Measurements from ENCODE around the gene NOL12. TPM values are rescaled to one million over a fixed set of nuclear protein-coding genes. Genes with fewer than 3 reads are reported as not detected.
A peak's percentile ranks its signal among the peaks of the same experiment; 100 is the strongest.

NOL12 gene
- total RNA-seq, 1 donor from 2014 or later = 11.5 TPM

DNA sequence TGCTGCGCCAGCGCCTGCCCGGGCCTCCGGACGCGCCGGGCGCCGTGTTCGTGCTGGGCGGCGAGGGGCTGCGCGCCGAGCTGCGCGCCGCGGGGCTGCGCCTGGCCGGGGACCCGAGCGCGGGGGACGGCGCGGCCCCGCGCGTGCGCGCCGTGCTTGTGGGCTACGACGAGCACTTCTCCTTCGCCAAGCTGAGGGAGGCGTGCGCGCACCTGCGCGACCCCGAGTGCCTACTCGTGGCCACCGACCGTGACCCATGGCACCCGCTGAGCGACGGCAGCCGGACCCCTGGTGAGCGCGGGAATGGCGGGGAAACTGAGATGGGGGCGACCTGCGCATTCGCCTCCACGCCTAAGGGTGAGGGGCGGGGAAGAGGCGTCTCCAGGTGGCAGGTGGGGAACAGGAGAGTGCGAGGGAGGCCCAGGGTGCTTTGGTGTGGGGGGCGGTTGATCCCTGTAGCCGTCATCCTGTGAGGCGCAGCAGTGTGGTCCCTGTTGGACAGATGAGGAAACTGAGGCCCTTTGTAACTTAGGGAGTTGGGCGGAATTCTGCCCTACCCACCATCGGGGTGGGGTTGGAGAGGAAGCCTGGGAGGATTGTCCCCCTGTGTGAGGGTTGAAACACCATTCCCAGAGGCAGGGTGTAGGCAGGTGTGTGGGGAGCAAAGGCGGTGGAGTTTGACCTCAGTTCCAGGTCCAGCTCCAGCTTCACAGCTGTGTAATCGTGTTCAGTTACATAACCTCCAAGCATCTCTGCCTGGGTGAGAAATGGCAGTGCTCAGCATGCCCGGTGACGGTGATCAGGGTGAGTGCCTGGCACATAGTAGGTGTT, 26.9 kb upstream of the NOL12 start:
- no peak for DNase-seq (ENCODE audit: low read depth)

DNA sequence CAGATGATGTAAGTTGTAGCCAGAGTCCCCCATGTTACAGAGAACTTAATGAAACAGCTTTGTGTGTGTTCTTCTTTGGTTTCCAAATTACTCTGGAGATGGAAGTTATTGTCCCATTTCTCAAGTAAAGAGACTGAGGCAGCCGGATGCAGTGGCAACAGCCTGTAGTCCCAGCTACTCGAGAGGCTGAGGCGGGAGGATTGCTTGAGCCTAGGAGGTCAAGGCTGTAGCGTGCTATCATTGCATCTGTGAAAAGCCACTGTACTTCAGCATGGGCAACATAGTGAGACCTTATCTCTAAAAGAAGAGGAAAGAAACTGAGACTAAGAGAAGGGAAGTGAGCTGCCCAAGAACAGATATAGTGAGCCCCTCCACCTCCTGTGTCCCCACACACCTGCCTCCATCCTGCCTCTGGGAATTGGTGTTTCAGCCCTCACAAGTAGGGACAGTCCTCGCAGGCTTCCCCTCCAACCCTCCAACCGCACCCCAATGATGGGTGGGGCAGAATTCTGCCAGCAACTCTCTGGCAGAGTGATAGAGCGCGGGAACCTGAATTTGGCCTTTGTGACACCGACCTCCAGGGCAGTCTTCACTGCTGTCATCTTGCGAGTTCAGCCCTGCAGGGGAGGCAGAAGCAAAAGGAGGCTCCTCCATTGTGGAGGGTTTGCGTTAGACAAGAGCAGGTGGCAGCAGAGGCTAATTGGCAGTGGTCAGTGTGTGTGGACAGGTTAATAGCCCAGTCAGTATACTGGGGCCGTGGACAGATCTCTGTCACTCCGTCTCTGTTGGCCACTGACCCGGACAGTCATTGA, 26.0 kb upstream of the NOL12 start:
- DNase-seq (ENCODE audit: low read depth) = no peak

DNA sequence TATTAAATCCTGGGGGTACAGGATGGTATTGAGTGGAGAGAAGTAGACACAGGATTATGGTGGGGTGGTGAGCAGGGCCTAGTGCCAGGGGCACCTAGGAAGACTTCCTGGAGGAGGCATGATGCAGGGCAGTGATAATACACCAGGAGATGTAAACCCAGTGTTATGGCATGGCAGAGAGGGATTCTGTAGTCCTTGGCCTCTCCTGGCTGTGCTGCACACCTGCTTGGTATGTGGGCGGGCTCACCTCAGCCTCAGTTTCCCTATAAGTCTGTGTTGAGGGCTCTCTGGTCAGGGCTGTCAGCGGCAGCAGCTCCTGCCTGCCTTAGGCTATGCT, 25.5 kb upstream of the NOL12 start:
- DNase-seq (ENCODE audit: low read depth) = no peak

DNA sequence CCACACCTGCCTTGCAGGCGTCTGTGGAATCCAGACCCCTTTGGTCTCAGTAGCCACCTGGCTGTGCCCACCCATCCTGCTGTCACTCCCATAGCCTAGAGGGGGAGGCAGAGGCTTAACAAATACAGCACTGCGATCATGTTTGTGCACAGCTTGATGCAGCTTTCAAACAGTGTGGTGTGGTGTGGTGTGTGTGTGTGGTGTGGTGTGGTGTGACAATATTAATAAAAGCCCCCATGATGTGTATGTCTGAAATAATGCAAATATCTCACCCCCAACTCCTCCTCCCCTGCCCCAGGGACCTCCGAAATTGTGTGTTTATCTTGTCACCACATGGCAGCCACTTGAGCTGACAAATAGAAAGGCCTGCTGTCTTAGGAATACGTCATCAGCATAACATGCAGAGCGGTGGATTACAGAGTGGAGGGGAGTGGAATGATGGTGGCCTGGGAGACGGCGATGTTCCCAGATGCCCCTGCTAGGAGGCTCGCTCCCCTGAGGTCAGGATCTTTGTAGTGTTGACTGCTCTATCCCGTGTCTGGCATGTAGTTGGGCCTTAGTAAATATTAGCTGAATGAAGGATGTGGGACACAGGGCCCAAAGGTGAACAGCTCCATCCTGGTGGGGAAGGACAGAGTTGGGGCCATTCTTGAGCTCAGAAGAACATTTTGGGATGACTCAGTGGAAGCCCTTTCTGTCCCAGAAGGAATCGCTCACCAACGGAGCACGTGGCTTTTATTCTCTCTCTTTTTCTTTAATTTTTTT, 24.8 kb upstream of the NOL12 start:
- DNase-seq (ENCODE audit: low read depth) = peak; percentile 83

DNA sequence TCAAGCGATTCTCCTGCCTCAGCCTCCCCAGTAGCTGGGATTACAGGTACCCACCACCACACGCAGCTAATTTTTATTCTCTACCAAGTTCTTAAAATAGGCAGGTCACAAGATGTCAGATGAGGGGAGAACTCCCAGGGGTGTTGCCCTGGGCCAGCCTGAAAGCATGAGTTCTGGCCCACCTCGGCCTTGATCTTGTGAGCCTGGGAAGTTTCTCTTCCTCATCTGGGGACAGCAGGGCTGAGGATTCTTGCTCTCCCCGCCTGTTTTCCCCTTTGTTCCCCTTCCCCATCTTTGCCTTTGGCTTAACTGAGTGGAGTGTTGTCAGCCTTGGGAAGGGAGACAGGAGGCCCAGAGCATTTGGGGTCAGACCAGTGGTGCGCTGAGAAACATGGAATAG, 24.1 kb upstream of the NOL12 start:
- DNase-seq (ENCODE audit: low read depth) = no peak

DNA sequence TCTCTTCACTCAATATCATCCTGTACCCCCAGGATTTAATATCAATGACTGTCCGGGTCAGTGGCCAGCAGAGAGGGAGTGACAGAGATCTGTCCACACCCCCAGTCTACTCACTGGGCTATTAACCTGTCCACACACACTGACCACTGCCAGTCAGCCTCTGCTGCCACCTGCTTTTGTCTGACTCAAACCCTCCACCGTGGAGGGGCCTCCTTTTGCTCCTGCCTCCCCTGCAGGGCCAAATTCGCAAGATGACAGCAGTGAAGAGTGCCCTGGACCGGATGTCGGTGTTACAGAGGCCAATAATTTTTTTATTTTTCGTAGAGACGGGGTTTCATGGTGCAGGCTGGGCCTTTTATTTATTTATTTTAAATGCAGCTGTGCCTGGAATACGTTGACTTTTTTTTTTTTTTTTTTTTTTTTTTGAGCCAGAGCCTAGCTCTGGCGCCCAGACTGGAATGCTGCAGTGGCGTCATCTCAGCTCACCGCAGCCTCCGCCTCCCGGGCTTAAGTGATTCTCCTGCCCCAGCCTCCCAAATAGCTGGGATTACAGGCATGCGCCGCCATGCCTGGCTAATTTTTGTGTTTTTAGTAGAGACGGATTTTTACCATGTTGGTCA, 22.5 kb upstream of the NOL12 start:
- peak; percentile 26 for DNase-seq (ENCODE audit: low read depth)

DNA sequence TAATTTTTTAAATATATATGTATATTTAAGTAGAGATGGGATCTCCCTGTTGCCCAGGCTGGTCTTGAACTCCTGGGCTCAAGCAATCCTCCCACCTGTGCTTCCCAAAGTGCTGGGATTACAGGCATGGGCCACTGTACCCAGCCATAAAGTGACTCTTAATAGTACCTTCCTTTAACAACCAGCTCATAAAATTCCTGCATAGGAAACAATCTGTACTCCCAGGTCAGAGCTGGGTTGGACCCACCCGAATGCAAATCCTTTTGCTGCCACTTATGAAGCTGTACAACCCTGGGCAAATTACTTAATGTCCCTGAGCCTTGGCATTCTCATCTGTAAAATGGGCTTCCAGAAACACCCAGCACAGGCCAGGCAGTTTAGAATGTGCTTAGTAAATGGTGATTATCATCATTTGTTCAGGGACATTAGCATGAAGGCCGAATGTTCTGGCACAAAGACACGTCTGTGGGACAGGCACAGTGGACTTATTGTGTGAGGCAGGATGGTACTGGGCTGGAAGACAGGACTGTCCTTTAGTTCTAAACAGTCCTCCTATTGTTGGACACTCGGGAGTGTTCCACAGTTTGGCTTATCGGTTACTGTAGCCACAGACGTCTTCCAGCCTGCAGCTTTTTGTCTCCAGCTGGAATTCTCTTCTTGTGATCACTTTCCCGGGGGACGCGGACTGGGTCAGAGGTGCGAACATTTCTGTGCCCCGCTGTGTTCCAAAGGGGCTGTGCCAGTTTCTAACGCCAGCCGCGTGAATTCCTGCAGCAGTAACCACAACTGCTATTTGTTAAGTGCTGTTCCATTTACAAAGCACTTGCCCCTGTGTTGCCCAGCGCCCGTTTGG, 21.7 kb upstream of the NOL12 start:
- DNase-seq (ENCODE audit: low read depth) = no peak

DNA sequence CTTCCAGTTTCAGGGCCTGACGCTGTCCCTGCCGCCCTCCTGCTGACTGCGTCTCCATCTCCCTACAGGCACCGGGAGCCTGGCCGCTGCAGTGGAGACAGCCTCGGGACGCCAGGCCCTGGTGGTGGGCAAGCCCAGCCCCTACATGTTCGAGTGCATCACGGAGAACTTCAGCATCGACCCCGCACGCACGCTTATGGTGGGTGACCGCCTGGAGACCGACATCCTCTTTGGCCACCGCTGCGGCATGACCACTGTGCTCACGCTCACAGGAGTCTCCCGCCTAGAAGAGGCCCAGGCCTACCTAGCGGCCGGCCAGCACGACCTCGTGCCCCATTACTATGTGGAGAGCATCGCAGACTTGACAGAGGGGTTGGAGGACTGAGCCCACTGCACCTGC, 20.7 kb upstream of the NOL12 start:
- DNase-seq (ENCODE audit: low read depth) = no peak

DNA sequence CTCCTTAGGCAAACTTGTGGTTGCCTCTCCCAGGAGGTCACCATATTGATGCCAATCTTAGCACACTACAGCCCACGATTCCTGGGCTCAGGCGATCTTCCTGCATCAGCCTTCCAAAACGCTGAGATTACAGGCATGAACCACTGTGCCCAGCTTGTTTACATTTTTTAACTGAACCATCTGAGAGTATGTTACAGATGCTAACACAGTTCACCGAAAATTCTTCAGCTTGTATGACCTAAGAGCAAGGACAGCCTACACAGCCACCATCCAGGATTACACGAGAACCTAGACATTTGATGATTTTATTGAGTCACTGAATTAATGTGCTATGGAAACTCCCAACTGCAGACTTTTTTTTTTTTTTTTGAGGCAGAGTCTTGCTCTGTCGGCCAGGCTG, 16.6 kb upstream of the NOL12 start:
- no peak for DNase-seq (ENCODE audit: low read depth)

DNA sequence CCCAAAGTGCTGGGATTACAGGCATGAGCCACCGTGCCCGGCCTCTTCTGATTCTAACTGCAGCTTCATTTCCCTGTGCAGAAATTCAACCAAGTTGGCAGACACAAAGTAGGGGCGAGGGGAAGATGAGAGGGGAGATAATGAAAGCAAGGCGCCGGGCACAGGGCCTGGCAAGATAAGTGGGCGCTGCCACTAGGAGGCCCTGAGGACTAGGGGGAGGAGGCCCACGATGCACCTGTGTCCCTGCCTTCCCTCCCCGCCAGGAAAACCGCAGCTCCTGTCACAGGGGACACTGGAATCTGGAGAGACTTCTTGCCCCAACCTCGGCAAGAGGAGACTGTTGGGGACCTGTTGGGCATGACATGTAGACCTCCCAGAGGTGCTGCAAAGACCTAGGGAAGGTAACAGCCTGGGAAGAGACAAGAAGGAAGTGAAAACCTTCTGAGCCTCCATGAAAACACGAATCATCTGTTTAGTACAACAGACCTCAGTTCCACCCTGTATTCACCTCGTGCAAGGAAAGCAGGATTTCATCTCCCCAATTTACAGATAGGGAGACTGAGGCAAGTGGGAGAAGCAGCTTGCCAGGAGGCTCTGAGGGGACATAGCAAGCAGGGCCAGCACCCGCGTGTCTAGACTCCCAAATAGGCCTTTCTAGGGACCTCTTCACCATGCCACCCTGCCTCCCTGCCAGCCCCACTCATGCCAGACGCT, 13.8 kb upstream of the NOL12 start:
- DNase-seq (ENCODE audit: low read depth) = no peak

DNA sequence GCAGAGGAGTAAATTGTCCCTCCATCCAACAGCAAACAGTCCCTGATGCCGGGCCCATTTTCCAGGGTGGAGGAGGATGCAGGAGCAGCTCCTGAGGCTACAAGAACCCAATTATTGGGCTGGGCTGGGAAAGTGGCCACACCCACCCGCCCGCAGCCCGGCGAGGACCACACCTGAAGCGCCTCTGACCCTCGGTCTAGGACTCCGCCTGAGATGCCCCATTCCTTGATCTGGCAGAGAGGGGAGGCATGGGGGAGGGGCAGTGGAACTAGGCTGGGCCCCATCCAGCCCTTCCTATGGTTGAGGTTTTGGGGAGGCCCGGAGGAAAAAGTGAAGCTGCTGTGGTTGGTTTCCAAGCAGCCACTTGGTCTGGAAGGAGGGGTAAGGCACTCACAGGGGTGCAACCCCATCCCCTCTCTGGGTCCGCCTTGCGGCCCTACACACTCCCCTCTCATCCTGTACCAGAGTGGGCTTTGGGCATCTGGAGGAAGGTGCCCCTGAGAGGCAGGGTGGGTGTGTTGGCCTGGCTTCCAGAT, 13.2 kb upstream of the NOL12 start:
- no peak for DNase-seq (ENCODE audit: low read depth)

DNA sequence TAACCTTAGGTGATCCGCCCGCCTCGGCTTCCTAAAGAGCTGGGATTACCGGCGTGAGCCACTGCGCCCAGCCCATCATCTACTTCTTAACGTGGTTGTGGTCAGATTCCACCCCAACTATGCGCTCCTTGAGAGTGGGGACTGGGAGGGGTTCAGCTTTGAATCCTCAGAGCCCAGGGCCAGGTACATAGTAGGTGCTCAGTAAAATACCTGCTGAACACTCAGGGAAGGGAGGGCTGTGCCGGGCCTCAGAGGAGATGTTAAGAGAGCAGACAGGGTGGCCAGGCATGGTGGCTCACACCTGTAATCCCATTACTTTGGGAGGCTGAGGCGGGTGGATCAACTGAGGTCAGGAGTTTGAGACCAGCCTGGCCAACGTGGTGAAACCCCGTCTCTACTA, 11.9 kb upstream of the NOL12 start:
- DNase-seq (ENCODE audit: low read depth) = no peak

DNA sequence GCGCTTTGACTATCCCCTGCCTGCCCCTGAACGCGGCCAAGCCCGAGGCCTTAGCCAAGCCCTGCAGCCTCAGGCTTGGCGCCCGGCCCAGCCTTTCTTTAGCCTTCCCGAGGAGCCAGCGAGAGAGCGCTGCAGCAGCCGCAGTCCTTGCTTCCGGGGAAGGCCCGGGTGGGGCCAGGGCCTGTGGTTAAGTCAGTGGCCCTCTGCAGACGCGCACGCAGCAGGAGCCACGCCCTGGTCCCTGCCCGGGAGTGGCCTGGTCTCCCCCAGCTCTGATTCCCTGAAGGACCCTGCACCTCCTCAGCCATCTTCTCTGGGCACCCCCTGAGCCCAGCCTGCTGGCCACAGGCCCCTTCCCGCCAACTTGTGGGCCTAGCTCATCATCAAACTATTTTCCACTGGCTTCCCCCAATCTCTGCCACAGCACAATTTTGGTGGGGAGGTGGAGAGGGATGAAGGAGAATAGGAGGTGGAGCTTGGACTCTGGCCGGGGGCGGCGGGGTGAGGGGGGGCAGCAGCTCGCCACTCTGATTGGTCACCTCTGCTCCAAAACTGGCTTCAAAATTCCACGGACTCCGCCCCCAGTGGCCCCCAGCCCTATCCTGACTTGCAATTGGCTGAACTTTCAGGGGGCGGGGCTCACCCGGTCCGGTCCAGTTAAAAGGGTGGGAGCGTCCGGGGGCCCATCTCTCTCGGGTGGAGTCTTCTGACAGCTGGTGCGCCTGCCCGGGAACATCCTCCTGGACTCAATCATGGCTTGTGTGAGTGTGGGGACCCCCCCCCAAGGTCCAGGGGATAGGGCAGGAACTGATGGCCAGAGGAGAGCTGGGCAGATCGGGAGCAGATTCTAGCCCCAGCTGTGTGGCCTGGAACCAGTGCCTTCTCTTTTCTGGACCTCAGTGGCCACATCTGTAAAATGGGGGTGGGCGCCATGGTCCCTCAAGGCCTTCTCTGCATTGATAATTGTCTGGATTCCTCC, 10.9 kb upstream of the NOL12 start, which contains the start of gene LGALS1:
Gene LGALS1, plus strand, starts transcription at position 686 of the 979 bp plus-strand sequence. Its CDS starts 67 bp downstream, at position 753.
- DNase-seq (ENCODE audit: low read depth) = peak; percentile 99

DNA sequence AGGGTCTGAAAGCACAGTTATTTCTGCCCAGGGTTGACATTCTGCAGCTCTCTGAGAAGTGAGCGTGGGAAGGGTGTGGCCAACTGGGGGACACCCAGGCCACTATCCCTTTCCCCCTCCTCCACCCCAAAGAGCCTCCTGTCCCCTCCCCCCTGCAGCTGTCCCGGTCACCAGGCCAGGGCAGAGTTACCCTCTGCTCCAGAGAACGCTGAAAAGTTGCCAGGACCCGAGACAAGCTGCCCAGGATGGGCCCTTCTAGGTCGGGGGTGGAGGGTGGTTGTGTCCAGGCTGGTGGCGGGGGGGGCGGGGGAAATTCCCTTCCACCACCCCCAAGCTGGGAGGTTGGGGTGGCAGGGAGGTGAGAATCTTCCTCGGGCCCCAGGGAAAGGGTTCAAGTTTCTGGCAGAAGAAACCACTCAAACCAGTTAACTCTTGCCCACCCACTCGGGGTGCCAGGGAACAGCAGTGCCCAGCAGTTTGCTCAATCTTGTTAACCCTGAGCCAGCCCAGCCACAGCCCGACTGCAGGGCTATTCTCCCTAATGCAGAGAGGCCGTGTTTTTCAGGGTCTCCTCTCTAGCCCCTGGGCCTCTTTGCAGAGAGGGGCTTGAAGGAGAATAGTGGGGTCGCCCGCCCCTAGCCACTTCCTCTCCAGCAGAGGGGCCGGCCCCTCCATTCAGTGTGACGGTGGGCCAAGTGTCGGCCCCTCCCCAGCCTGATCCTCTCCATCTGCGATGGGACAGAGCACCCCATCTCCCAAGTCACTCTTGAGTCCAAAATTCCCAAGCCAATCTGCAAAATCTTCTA, 10.0 kb upstream of the NOL12 start:
- DNase-seq (ENCODE audit: low read depth) = peak; percentile 96

DNA sequence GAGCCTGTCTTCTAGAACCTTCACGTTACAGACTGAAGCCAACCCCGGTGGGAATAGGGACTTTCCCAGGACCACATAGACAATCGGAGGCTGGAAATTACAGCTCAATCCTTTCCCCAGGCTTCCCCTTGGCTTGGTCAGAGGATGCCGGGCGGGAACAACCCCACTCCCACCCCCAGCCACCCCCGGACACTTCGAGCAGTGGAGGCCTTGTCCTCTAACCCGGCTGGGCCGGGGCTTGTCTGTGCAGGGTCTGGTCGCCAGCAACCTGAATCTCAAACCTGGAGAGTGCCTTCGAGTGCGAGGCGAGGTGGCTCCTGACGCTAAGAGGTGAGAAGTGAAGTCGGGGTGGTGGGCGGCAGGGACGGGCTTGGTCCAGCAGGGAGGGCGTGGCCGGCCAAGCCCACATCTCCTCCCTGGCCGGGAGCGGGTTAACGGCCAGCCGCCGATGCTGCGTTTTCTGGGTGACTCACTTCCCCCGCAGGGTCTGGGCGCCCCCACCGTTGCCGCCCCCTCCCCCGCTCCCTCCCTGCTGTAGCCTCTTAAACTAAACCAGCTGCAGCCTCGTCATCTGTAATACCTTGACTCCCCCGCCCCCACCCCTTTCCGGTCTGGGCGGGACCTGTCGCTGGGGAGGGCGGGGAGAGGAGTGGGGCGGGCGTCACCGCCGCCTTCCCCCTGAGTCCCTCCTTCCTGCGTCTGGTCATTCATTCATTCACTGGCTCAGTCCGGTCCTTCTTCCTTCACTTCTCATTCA, 9.2 kb upstream of the NOL12 start:
- DNase-seq (ENCODE audit: low read depth) = peak; percentile 92

DNA sequence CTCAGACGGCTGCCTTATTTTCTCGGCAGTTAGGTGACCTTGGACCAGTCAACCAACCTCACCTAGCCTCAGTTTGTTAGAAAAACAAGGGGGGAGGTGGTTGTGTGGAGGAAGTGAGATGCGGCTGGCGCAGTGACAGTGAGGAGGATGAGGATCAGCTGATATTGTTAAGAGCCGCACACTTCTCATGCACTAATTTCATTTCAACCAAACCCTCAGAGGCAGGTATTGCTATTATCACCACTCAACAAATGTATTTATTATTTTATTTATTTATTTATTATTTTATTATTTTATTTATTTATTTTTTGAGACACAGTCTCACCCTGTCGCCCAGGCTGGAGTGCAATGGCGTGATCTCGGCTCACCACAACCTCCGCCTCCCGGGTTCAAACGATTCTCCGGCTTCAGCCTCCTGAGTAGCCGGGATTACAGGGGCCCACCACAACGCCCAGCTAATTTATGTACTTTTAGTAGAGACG, 8.6 kb upstream of the NOL12 start:
- DNase-seq (ENCODE audit: low read depth) = no peak

Measured in myocyte (in vitro differentiated cells).